ENCODE data around the gene ALDH3B1.

ALDH3B1 gene

GRCh38 chr11:67998150-67999045 is 11.7 kb upstream of the ALDH3B1 start:
- DNase-seq: no peak

- no peak for DNase-seq
Observed at GRCh38 chr11:67999201-67999629, 10.9 kb upstream of the ALDH3B1 start.

GRCh38 chr11:67999704-68000103 is 10.4 kb upstream of the ALDH3B1 start:
- DNase-seq: no peak

- no peak for DNase-seq
Observed at GRCh38 chr11:68002575-68002937, 7.6 kb upstream of the ALDH3B1 start.

GRCh38 chr11:68002938-68003845 is 6.9 kb upstream of the ALDH3B1 start:
- peak; percentile 40 for DNase-seq

GRCh38 chr11:68003846-68004550 is 6.1 kb upstream of the ALDH3B1 start, which contains the start of gene UNC93B1:
Gene UNC93B1 (minus strand): TSS chr11:68004097. CDS start chr11:68004043, 54 bp downstream.
- peak; percentile 86 for DNase-seq

GRCh38 chr11:68004551-68005335 is 5.4 kb upstream of the ALDH3B1 start:
- no peak for DNase-seq

- no peak for DNase-seq
Observed at GRCh38 chr11:68006606-68007166, 3.4 kb upstream of the ALDH3B1 start.

- DNase-seq: no peak
Observed at GRCh38 chr11:68007498-68008380, 2.4 kb upstream of the ALDH3B1 start.

- peak; percentile 34 for DNase-seq
Observed at GRCh38 chr11:68008381-68009337, 1.5 kb upstream of the ALDH3B1 start.

- no peak for DNase-seq
Observed at GRCh38 chr11:68009391-68010089, 587 bp upstream of the ALDH3B1 start.

GRCh38 chr11:68011051-68011943 is 1.2 kb downstream of the ALDH3B1 start:
- no peak for DNase-seq

- DNase-seq: no peak
Observed at GRCh38 chr11:68012044-68012842, 2.1 kb downstream of the ALDH3B1 start.

GRCh38 chr11:68012843-68013610 is 2.9 kb downstream of the ALDH3B1 start:
- DNase-seq: no peak

GRCh38 chr11:68013611-68014156 is 3.6 kb downstream of the ALDH3B1 start:
- no peak for DNase-seq
